Stimulated activated CD4-positive, alpha-beta T cell treated with anti-CD3 and anti-CD28 coated beads, Interleukin-2, amount 100 ng/mL, for 48 hours (primary cell): ENCODE results near the gene ISY1.

Experiments used
- DNase-seq, 2 donors: peaks; one replicate each; pipeline ENCODE4 v3.0.0-alpha.2; 2020

The ISY1 gene

GRCh38 chr3:129085818-129086217 is 75.0 kb downstream of the ISY1 start:
- no peak for DNase-seq

- no peak for DNase-seq
These were observed 75.6 kb downstream of the ISY1 start for GRCh38 chr3:129085165-129085715.

GRCh38 chr3:129084501-129084900 is 76.4 kb downstream of the ISY1 start:
- DNase-seq = no peak

- no peak for DNase-seq
These were observed 78.8 kb downstream of the ISY1 start for GRCh38 chr3:129082026-129082425.

GRCh38 chr3:129081503-129081902 is 79.4 kb downstream of the ISY1 start:
- DNase-seq = no peak

- no peak for DNase-seq
These were observed 82.4 kb downstream of the ISY1 start for GRCh38 chr3:129078510-129078909.
